Activated T-cell treated with anti-CD3 and anti-CD28 coated beads, Interleukin-2, amount 50 U/mL, for 4 hours (primary cell): ENCODE results near the gene MARS2. TPM values are rescaled to one million over a fixed set of nuclear protein-coding genes. Genes with fewer than 3 reads are reported as not detected.

Experiments used
- ATAC-seq, 2 donors: fragments of 200-7000 bp; cut with Tn5 transposase; one replicate each; pipeline ENCODE4 v1.10.0; 2021
- DNase-seq: peaks from one replicate; pipeline ENCODE4 v3.0.0-alpha.2; 2020
- H3K27me3 Mint-ChIP-seq: one replicate; pipeline ENCODE4 v1.8.0; 2021; ENCODE audit warnings: low read depth, mixed read lengths
- H3K36me3 Mint-ChIP-seq: one replicate; pipeline ENCODE4 v1.8.0; 2022; ENCODE audit warnings: mixed read lengths; ENCODE audit not compliant: insufficient read depth
- H3K4me1 Mint-ChIP-seq: one replicate; pipeline ENCODE4 v1.8.0; 2021; ENCODE audit warnings: low read depth, mixed read lengths
- H3K4me3 Mint-ChIP-seq: one replicate; pipeline ENCODE4 v1.8.0; 2021; ENCODE audit warnings: mild to moderate bottlenecking, moderate library complexity, mixed read lengths
- H3K9me3 Mint-ChIP-seq: one replicate; pipeline ENCODE4 v1.8.0; 2021; ENCODE audit warnings: mixed read lengths
- total RNA-seq, 3 donors: library from RNA; stranded (reverse); gene quantifications; one replicate each; pipeline ENCODE4 v1.2.1, GENCODE V29; 2021

Gene MARS2
- total RNA-seq, result 10 to 100 TPM; 32.4 to 36.9 (median 34.7) TPM

GRCh38 chr2:197705121-197705911, at the start of gene MARS2:
Gene MARS2, plus strand, starts transcription at chr2:197705369. Its CDS starts 37 bp downstream, at chr2:197705406.
- DNase-seq, result peak; percentile 90
- Mint-ChIP-seq H3K27me3 (peaks cover 3% of the 10 kb centered on the region), H3K36me3 (peaks cover 22% of the 10 kb centered on the region), H3K9me3 (no peaks in the 10 kb centered on the region), H3K4me3 (peak within 1 kb of the TSS; percentile 95), H3K4me1 (peaks cover 30% of the 10 kb centered on the region)
- ATAC-seq, result peak; percentile 87 to 92

GRCh38 chr2:197657562-197657961, 47.6 kb upstream of the MARS2 start:
- H3K4me3 Mint-ChIP-seq, result no peak overlapping the region
- no peak for DNase-seq
- H3K9me3 Mint-ChIP-seq, result no peaks in the 10 kb centered on the region
- no peaks in the 10 kb centered on the region for H3K27me3 Mint-ChIP-seq
- ATAC-seq, result no peak
- no peaks in the 10 kb centered on the region for H3K4me1 Mint-ChIP-seq
- H3K36me3 Mint-ChIP-seq, result no peaks in the 10 kb centered on the region

- H3K4me3 Mint-ChIP-seq, result no peak overlapping the region
- H3K36me3 Mint-ChIP-seq, result no peaks in the 10 kb centered on the region
- H3K9me3 Mint-ChIP-seq, result peaks cover 5% of the 10 kb centered on the region
- DNase-seq (no peak), ATAC-seq (no peak)
- no peaks in the 10 kb centered on the region for H3K27me3 Mint-ChIP-seq
- no peaks in the 10 kb centered on the region for H3K4me1 Mint-ChIP-seq
These were observed 43.5 kb upstream of the MARS2 start for GRCh38 chr2:197661626-197662025.

- Mint-ChIP-seq H3K36me3 (no peaks in the 10 kb centered on the region), H3K27me3 (peaks cover 11% of the 10 kb centered on the region), H3K9me3 (peaks cover 13% of the 10 kb centered on the region), H3K4me1 (no peaks in the 10 kb centered on the region), H3K4me3 (no peak overlapping the region)
- DNase-seq (no peak), ATAC-seq (no peak)
These were observed 38.9 kb upstream of the MARS2 start for GRCh38 chr2:197666277-197666676.

- peaks cover 23% of the 10 kb centered on the region for H3K27me3 Mint-ChIP-seq
- no peak for DNase-seq
- no peaks in the 10 kb centered on the region for H3K36me3 Mint-ChIP-seq
- H3K9me3 Mint-ChIP-seq, result peaks cover 13% of the 10 kb centered on the region
- H3K4me1 Mint-ChIP-seq, result no peaks in the 10 kb centered on the region
- no peak for ATAC-seq
- no peak overlapping the region for H3K4me3 Mint-ChIP-seq
These were observed 36.9 kb upstream of the MARS2 start for GRCh38 chr2:197668296-197668695.

GRCh38 chr2:197669077-197669476, 36.1 kb upstream of the MARS2 start:
- H3K4me3 Mint-ChIP-seq, result no peak overlapping the region

GRCh38 chr2:197672371-197672893, 32.7 kb upstream of the MARS2 start:
- DNase-seq (no peak), ATAC-seq (no peak)
- Mint-ChIP-seq H3K27me3 (peaks cover 30% of the 10 kb centered on the region), H3K36me3 (no peaks in the 10 kb centered on the region), H3K9me3 (peaks cover 2% of the 10 kb centered on the region), H3K4me1 (no peaks in the 10 kb centered on the region), H3K4me3 (no peak overlapping the region)

More at GRCh38 chr2:197669077-197669476, 36.1 kb upstream of the MARS2 start:
- ATAC-seq, result no peak
- Mint-ChIP-seq H3K4me1 (no peaks in the 10 kb centered on the region), H3K9me3 (peaks cover 13% of the 10 kb centered on the region), H3K27me3 (peaks cover 25% of the 10 kb centered on the region), H3K36me3 (no peaks in the 10 kb centered on the region)
- DNase-seq, result no peak

GRCh38 chr2:197673106-197673505, 32.1 kb upstream of the MARS2 start:
- no peaks in the 10 kb centered on the region for H3K4me1 Mint-ChIP-seq
- no peak overlapping the region for H3K4me3 Mint-ChIP-seq
- peaks cover 31% of the 10 kb centered on the region for H3K27me3 Mint-ChIP-seq
- H3K36me3 Mint-ChIP-seq, result no peaks in the 10 kb centered on the region
- DNase-seq (no peak), ATAC-seq (no peak)
- no peaks in the 10 kb centered on the region for H3K9me3 Mint-ChIP-seq

GRCh38 chr2:197673606-197674005, 31.6 kb upstream of the MARS2 start:
- H3K27me3 Mint-ChIP-seq, result peaks cover 31% of the 10 kb centered on the region
- no peak for ATAC-seq

GRCh38 chr2:197674060-197674459, 31.1 kb upstream of the MARS2 start:
- Mint-ChIP-seq H3K27me3 (peaks cover 28% of the 10 kb centered on the region), H3K4me1 (no peaks in the 10 kb centered on the region), H3K4me3 (no peak overlapping the region), H3K9me3 (no peaks in the 10 kb centered on the region), H3K36me3 (no peaks in the 10 kb centered on the region)
- DNase-seq, result no peak
- no peak for ATAC-seq

More at GRCh38 chr2:197673606-197674005, 31.6 kb upstream of the MARS2 start:
- Mint-ChIP-seq H3K4me1 (no peaks in the 10 kb centered on the region), H3K9me3 (no peaks in the 10 kb centered on the region), H3K36me3 (no peaks in the 10 kb centered on the region), H3K4me3 (no peak overlapping the region)
- no peak for DNase-seq

- Mint-ChIP-seq H3K36me3 (no peaks in the 10 kb centered on the region), H3K4me3 (no peak overlapping the region), H3K27me3 (peaks cover 27% of the 10 kb centered on the region), H3K9me3 (no peaks in the 10 kb centered on the region), H3K4me1 (no peaks in the 10 kb centered on the region)
- ATAC-seq, result no peak
- DNase-seq, result no peak
These were observed 30.6 kb upstream of the MARS2 start for GRCh38 chr2:197674591-197674990.

GRCh38 chr2:197675246-197675645, 29.9 kb upstream of the MARS2 start, which contains the start of gene RFTN2:
Gene RFTN2, minus strand, starts transcription at chr2:197675587. Its CDS starts 129 bp downstream, at chr2:197675458.
- H3K4me3 Mint-ChIP-seq, result no peak within 1 kb of the TSS
- H3K9me3 Mint-ChIP-seq, result no peaks in the 10 kb centered on the region

GRCh38 chr2:197675711-197676188, 29.4 kb upstream of the MARS2 start:
- H3K36me3 Mint-ChIP-seq, result no peaks in the 10 kb centered on the region
- no peaks in the 10 kb centered on the region for H3K4me1 Mint-ChIP-seq
- H3K9me3 Mint-ChIP-seq, result no peaks in the 10 kb centered on the region
- peaks cover 27% of the 10 kb centered on the region for H3K27me3 Mint-ChIP-seq
- ATAC-seq, result no peak
- H3K4me3 Mint-ChIP-seq, result no peak overlapping the region
- DNase-seq, result no peak

More at GRCh38 chr2:197675246-197675645, 29.9 kb upstream of the MARS2 start, which contains the start of gene RFTN2:
- H3K27me3 Mint-ChIP-seq, result peaks cover 27% of the 10 kb centered on the region
- no peak for ATAC-seq
- no peaks in the 10 kb centered on the region for H3K36me3 Mint-ChIP-seq
- H3K4me1 Mint-ChIP-seq, result no peaks in the 10 kb centered on the region
- DNase-seq, result no peak

- no peaks in the 10 kb centered on the region for H3K4me1 Mint-ChIP-seq
- no peaks in the 10 kb centered on the region for H3K9me3 Mint-ChIP-seq
- no peak for DNase-seq
- ATAC-seq, result no peak
- H3K4me3 Mint-ChIP-seq, result no peak overlapping the region
- H3K36me3 Mint-ChIP-seq, result no peaks in the 10 kb centered on the region
- H3K27me3 Mint-ChIP-seq, result peaks cover 24% of the 10 kb centered on the region
These were observed 28.1 kb upstream of the MARS2 start for GRCh38 chr2:197677056-197677455.

GRCh38 chr2:197677483-197677882, 27.7 kb upstream of the MARS2 start:
- no peak overlapping the region for H3K4me3 Mint-ChIP-seq
- peaks cover 24% of the 10 kb centered on the region for H3K27me3 Mint-ChIP-seq
- H3K9me3 Mint-ChIP-seq, result no peaks in the 10 kb centered on the region
- no peak for DNase-seq
- no peak for ATAC-seq
- H3K36me3 Mint-ChIP-seq, result no peaks in the 10 kb centered on the region
- no peaks in the 10 kb centered on the region for H3K4me1 Mint-ChIP-seq
